ENCODE measurements around the gene DAPK2.

- TF ChIP-seq CTCF (IDR thresholded peaks at IDR 0.05) (no peak), ZFX (IDR thresholded peaks at IDR 0.05; ENCODE audit: borderline replicate concordance) (no peak)
Measured at GRCh38 chr15:64052925-64053491, 6.7 kb upstream of the DAPK2 start.

All from 22Rv1 (cell line).